Karpas-422 (cell line): ENCODE results near the gene TMEM209. TPM values are rescaled to one million over a fixed set of nuclear protein-coding genes. Genes with fewer than 3 reads are reported as not detected.
"Not testable (repeated sequence)": the region's sequence is repeated elsewhere in the genome, so short reads cannot be mapped to it uniquely, and the experiment has no call there.

ENCODE experiments used
- DNase-seq: peaks from one replicate; pipeline ENCODE4 v3.0.0-alpha.2; 2015
- H2AFZ ChIP-seq: fragments of 200-600 bp; sonication (generic); 2 replicates; pipeline ENCODE4 v1.6.1; 2014; ENCODE audit warnings: antibody characterized with exemption, low read length, mixed read lengths
- H3K27ac ChIP-seq: fragments of 200-600 bp; sonication (generic); 2 replicates; pipeline ENCODE4 v1.5.1; 2014; ENCODE audit warnings: mild to moderate bottlenecking, low read length, moderate library complexity
- H3K27me3 ChIP-seq: fragments of 200-600 bp; sonication (generic); 2 replicates; pipeline ENCODE4 v1.6.1; 2014; ENCODE audit warnings: low read length, mixed read lengths
- H3K36me3 ChIP-seq: fragments of 200-600 bp; sonication (generic); 2 replicates; pipeline ENCODE4 v1.6.1; 2014; ENCODE audit warnings: low read length, mixed read lengths; ENCODE audit not compliant: insufficient read depth
- H3K4me1 ChIP-seq: fragments of 200-600 bp; sonication (generic); 2 replicates; pipeline ENCODE4 v1.6.1; 2014; ENCODE audit warnings: mild to moderate bottlenecking, low read length, mixed read lengths
- H3K4me2 ChIP-seq: fragments of 200-600 bp; sonication (generic); 2 replicates; pipeline ENCODE4 v1.6.1; 2014; ENCODE audit warnings: low read length, low read depth, mild to moderate bottlenecking; ENCODE audit not compliant: poor library complexity, severe bottlenecking
- H3K4me3 ChIP-seq: fragments of 200-600 bp; sonication (generic); 2 replicates; pipeline ENCODE4 v1.5.1; 2014; ENCODE audit warnings: mild to moderate bottlenecking, antibody characterized with exemption, low read length, mixed read lengths
- H3K79me2 ChIP-seq: fragments of 200-600 bp; sonication (generic); 2 replicates; pipeline ENCODE4 v1.6.1; 2014; ENCODE audit warnings: mild to moderate bottlenecking, low read length, mixed read lengths
- H3K9ac ChIP-seq: fragments of 200-600 bp; sonication (generic); 2 replicates; pipeline ENCODE4 v1.6.0; 2014; ENCODE audit warnings: low read length
- H3K9me2 ChIP-seq: fragments of 200-600 bp; sonication (generic), shearing (Covaris generic); replicated peaks from 2 replicates; pipeline ENCODE4 v1.6.0; 2014; ENCODE audit warnings: mild to moderate bottlenecking, low read length, moderate library complexity; ENCODE audit not compliant: insufficient read depth
- H3K9me3 ChIP-seq: fragments of 300-700, 200-600 bp; sonication (generic); 2 replicates; pipeline ENCODE4 v1.6.1; 2014; ENCODE audit warnings: low read length, mixed read lengths
- H4K20me1 ChIP-seq: fragments of 200-600 bp; sonication (generic); 2 replicates; pipeline ENCODE4 v1.6.1; 2014; ENCODE audit warnings: mild to moderate bottlenecking, antibody characterized with exemption, low read length, low read depth; ENCODE audit not compliant: insufficient read depth
- total RNA-seq: library from RNA; depleted of rRNA; stranded (reverse); fragments of >200 nt; shearing (Covaris generic); gene quantifications from 2 replicates; pipeline ENCODE4 v1.2.3, GENCODE V29; 2014; ENCODE audit warnings: low replicate concordance

TMEM209 gene
- total RNA-seq, 1 experiment from 2014 or later: 68.9 TPM

DNA sequence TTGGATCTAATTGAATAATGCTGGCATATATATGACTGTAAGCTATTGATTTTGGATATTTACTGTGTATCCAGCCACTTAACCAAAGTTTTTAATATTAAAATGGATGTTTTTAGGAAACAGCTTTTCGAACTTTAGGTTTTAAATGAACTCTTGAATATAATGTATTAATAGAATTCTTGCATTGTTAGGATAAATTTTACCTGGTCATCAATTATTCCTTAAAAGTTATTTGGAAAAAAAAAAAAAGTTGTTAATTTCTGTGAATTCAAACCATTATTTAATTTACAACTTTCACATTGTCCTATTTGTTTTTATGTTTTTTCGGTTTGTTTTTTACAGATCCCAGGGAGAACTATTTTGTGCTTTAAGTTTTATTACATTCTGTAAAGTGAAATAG lies 9.8 kb downstream of the TMEM209 start:
- no peak overlapping the region for H3K4me2 ChIP-seq
- H2AFZ ChIP-seq: no peak overlapping the region
- no peaks in the 10 kb centered on the region for H4K20me1 ChIP-seq
- H3K9me3 ChIP-seq: no peaks in the 10 kb centered on the region
- no peak overlapping the region for H3K27ac ChIP-seq
- no peak for DNase-seq
- H3K27me3 ChIP-seq: no peaks in the 10 kb centered on the region
- peaks cover 49% of the 10 kb centered on the region for H3K79me2 ChIP-seq
- no peaks in the 10 kb centered on the region for H3K4me1 ChIP-seq
- no peaks in the 10 kb centered on the region for H3K9me2 ChIP-seq
- peaks cover 63% of the 10 kb centered on the region for H3K36me3 ChIP-seq
- no peak overlapping the region for H3K9ac ChIP-seq
- no peak overlapping the region for H3K4me3 ChIP-seq

DNA sequence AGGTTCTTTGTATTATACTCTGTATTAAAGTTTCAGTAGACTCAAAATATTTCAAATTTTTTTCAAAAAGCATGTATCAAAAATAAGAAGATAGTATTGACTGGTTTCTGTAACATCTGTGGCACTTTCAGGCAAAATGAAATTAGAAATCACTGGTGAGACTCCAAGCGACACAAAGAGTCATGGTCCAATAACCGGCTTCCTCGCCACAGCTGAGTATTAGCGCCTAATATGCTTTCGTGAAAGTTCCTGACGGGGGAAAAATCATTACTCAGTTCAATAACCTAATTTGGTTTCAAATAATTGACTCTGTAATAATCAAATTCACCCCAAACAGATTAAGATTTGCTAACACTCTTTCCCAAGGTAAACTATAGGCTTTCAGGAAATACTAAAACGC lies 13.4 kb downstream of the TMEM209 start:
- no peaks in the 10 kb centered on the region for H4K20me1 ChIP-seq
- H3K27me3 ChIP-seq: no peaks in the 10 kb centered on the region
- H3K4me3 ChIP-seq: no peak overlapping the region
- no peaks in the 10 kb centered on the region for H3K4me1 ChIP-seq
- H3K9me2 ChIP-seq: no peaks in the 10 kb centered on the region
- DNase-seq: no peak
- no peaks in the 10 kb centered on the region for H3K9me3 ChIP-seq
- H3K36me3 ChIP-seq: peaks cover 51% of the 10 kb centered on the region
- H3K79me2 ChIP-seq: peaks cover 57% of the 10 kb centered on the region
- no peak overlapping the region for H3K27ac ChIP-seq
- H2AFZ ChIP-seq: no peak overlapping the region
- H3K9ac ChIP-seq: no peak overlapping the region
- no peak overlapping the region for H3K4me2 ChIP-seq

DNA sequence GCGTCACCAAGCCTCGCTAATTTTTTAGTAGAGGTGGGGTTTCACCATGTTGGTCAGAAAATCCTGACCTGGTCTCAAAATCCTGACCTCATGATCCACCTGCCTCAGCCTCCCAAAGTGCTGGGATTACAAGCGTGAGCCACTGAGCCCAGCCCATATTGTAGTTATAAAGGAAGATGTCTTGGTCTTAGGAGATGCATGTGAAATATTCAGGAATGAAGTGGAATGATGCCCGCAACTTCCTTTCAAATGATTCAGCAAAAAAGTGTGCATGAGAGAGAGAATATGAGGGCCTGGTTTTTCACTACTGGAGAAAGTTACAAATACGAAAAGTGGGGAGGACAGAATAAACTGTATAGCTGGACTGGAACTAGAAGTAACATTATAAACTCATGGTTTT lies 15.9 kb downstream of the TMEM209 start:
- Histone ChIP-seq H3K27ac (no peak overlapping the region), H3K79me2 (peaks cover 68% of the 10 kb centered on the region), H3K4me1 (no peaks in the 10 kb centered on the region), H3K4me2 (no peak overlapping the region), H3K27me3 (no peaks in the 10 kb centered on the region), H3K36me3 (peaks cover 52% of the 10 kb centered on the region), H2AFZ (no peak overlapping the region), H3K9me3 (no peaks in the 10 kb centered on the region), H3K9me2 (no peaks in the 10 kb centered on the region), H3K4me3 (no peak overlapping the region), H3K9ac (no peak overlapping the region), H4K20me1 (no peaks in the 10 kb centered on the region)
- DNase-seq: no peak

DNA sequence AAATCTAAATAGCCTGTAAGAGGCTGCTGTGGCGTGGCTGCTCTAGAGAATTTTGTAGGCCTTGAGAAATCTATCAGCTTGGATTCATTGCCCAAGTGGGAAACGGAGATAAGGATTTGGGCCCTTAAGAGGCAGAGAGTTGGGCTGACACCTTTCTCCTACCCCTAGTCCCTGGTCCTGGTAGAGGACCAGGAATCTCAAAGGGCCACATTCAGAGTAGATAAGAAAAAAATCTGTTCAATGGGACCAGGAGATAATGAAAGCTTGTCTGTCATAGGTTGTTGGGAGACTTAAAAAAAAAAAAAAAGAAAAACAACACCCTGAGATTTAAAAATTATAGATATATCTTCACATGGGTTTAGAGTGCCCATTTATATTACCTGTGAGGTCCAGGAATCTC lies 17.8 kb downstream of the TMEM209 start:
- Histone ChIP-seq H2AFZ (no peak overlapping the region), H3K36me3 (peaks cover 69% of the 10 kb centered on the region), H3K79me2 (peaks cover 73% of the 10 kb centered on the region), H3K9ac (no peak overlapping the region), H3K27me3 (no peaks in the 10 kb centered on the region), H3K9me3 (no peaks in the 10 kb centered on the region), H3K4me1 (no peaks in the 10 kb centered on the region), H3K4me3 (no peak overlapping the region), H3K9me2 (no peaks in the 10 kb centered on the region), H4K20me1 (no peaks in the 10 kb centered on the region), H3K4me2 (no peak overlapping the region), H3K27ac (no peak overlapping the region)
- no peak for DNase-seq

DNA sequence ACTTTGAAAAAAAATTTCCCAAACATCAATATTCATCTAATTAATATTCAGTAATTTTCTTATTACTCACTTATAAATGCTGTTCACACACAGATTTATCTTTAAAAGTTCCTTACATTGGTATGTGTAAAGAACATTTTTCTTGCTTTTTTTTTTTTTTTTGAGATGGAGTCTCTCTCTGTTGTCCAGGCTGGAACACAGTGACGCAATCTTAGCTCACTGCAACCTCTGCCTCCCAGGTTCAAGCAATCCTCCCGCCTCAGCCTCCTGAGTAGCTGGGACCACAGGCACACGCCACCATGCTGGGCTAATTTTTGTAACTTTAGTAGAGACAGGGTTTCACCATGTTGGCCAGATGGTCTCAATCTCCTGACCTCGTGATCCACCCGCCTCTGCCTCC lies 20.9 kb downstream of the TMEM209 start:
- H3K27ac ChIP-seq, H3K4me1 ChIP-seq, H2AFZ ChIP-seq, H3K4me2 ChIP-seq, DNase-seq, H4K20me1 ChIP-seq, H3K27me3 ChIP-seq, H3K9ac ChIP-seq, H3K9me2 ChIP-seq, H3K9me3 ChIP-seq, H3K4me3 ChIP-seq: not testable (repeated sequence)
- peaks cover 67% of the 10 kb centered on the region for H3K36me3 ChIP-seq
- H3K79me2 ChIP-seq: peaks cover 71% of the 10 kb centered on the region

DNA sequence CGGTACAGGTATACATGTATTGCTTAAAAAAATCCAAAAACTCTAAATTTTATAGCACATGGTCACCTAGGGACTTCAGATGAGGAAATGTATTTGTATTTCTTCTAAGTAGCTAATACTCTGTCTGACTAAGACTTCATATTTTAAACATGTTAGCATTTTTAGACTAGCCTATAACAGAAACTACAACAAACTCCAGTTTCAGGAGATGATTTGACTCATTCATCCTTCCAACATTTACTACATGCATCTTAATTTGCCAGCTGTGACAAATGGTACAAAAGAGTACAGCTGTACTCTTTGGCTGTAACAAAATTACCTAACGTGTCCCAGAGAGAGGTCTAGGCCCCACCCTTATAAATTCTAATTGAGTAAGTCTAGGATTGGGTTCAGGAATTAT lies 22.2 kb downstream of the TMEM209 start:
- no peak overlapping the region for H3K27ac ChIP-seq
- no peak overlapping the region for H2AFZ ChIP-seq
- H3K9ac ChIP-seq: no peak overlapping the region
- no peaks in the 10 kb centered on the region for H3K9me2 ChIP-seq
- no peaks in the 10 kb centered on the region for H3K9me3 ChIP-seq
- H3K4me3 ChIP-seq: no peak overlapping the region
- no peak overlapping the region for H3K4me2 ChIP-seq
- H3K36me3 ChIP-seq: peaks cover 64% of the 10 kb centered on the region
- no peaks in the 10 kb centered on the region for H3K4me1 ChIP-seq
- no peaks in the 10 kb centered on the region for H3K27me3 ChIP-seq
- DNase-seq: no peak
- peaks cover 71% of the 10 kb centered on the region for H3K79me2 ChIP-seq
- no peaks in the 10 kb centered on the region for H4K20me1 ChIP-seq

DNA sequence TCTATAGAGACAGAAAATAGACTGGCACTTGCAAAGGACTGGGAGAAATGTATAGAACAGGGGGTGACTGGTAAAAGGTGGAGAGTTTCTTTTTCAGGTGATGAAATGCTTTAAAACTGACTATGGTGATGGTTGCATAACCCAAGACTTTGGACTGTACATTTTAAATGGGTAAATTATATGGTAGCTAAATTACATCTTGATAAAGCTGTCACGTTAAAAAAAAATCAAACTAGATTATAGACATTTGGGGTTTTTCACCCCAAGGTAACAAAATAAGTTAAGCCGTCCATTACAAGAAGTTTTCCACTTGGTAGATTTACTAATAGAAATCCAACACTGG lies 24.0 kb downstream of the TMEM209 start:
- no peaks in the 10 kb centered on the region for H3K4me1 ChIP-seq
- H3K9me2 ChIP-seq: no peaks in the 10 kb centered on the region
- no peak overlapping the region for H3K9ac ChIP-seq
- no peak overlapping the region for H3K4me2 ChIP-seq
- H3K9me3 ChIP-seq: no peaks in the 10 kb centered on the region
- no peak overlapping the region for H3K27ac ChIP-seq
- no peak overlapping the region for H2AFZ ChIP-seq
- DNase-seq: no peak
- H3K27me3 ChIP-seq: no peaks in the 10 kb centered on the region
- H3K79me2 ChIP-seq: peaks cover 59% of the 10 kb centered on the region
- peaks cover 59% of the 10 kb centered on the region for H3K36me3 ChIP-seq
- H3K4me3 ChIP-seq: no peak overlapping the region
- no peaks in the 10 kb centered on the region for H4K20me1 ChIP-seq

DNA sequence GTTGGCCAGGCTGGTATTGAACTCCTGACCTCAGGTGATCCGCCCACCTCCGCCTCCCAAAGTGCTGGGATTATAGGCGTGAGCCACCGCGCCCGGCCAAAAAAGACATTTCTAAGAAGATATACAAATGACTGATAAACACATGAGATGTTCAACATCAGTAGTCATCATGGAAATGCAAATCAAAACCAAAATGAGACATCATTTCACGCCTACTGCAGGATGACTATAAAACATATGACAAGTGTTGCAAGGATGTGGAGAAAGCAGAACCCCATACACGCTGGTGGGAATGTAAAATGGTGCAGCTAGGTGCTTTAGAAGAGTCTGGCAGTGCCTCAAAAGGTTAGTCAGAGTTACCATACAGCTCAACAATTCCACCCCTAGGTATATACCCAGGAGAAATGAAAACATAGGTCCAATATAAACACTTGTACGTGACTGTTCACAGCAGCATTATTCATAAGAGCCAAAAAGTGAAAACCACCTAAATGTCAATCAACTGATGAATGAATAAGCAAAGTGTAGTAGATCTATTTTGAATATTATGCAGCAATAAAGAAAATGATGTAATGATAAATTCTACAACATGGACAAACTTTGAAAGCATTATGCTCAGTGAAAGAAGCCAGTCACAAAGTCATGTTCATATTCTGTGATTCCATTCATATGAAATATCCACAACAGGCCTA lies 24.5 kb downstream of the TMEM209 start:
- Histone ChIP-seq H3K27me3 (no peaks in the 10 kb centered on the region), H3K36me3 (peaks cover 55% of the 10 kb centered on the region)

DNA sequence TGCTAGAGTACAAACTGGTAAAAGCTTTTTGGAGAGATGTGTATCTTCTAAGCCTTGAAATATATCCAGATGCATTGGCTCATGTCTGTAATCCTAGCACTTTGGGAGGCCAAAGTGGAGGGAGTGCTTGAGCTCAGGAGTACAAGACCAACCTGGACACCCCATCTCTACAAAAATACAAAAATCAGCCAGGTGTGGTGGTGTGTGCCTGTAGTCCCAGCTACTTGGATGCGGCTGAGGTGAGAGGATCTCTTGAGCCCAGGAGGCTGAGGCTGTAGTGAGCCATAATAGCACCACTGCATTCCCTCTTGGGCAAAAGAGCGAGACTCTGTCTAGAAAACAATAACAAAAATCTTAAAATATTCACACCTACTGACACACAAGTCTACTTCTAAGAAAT lies 25.6 kb downstream of the TMEM209 start:
- Histone ChIP-seq H3K4me1 (no peaks in the 10 kb centered on the region), H2AFZ (no peak overlapping the region), H3K4me2 (no peak overlapping the region), H4K20me1 (no peaks in the 10 kb centered on the region), H3K79me2 (peaks cover 50% of the 10 kb centered on the region), H3K9me2 (no peaks in the 10 kb centered on the region), H3K4me3 (no peak overlapping the region), H3K9ac (no peak overlapping the region), H3K27ac (no peak overlapping the region), H3K9me3 (no peaks in the 10 kb centered on the region), H3K27me3 (no peaks in the 10 kb centered on the region), H3K36me3 (peaks cover 54% of the 10 kb centered on the region)
- DNase-seq: no peak

More for the DNA sequence above, 24.5 kb downstream of the TMEM209 start:
- Histone ChIP-seq H3K9ac (no peak overlapping the region), H4K20me1 (no peaks in the 10 kb centered on the region), H3K9me3 (no peaks in the 10 kb centered on the region), H3K79me2 (peaks cover 55% of the 10 kb centered on the region), H2AFZ (no peak overlapping the region), H3K4me1 (no peaks in the 10 kb centered on the region), H3K27ac (no peak overlapping the region), H3K4me3 (no peak overlapping the region), H3K4me2 (no peak overlapping the region), H3K9me2 (no peaks in the 10 kb centered on the region)
- no peak for DNase-seq
